NB4 (cell line): ENCODE measurements around the gene LAMA3.

Experiments used
- DNase-seq: peaks from one replicate; pipeline ENCODE4 v3.0.0; 2010; ENCODE audit warnings: low read depth
- H3K4me3 ChIP-seq: one replicate; pipeline ENCODE4 v1.5.1; 2011; ENCODE audit warnings: mild to moderate bottlenecking, low read depth, low read length, moderate library complexity
- CTCF ChIP-seq: IDR thresholded peaks from one replicate; pipeline ENCODE4 v1.5.1; 2012; ENCODE audit warnings: low read depth, low read length
- MAX ChIP-seq: IDR thresholded peaks from 2 replicates; pipeline ENCODE4 v1.6.1; 2011; ENCODE audit warnings: low read depth, low read length
- MYC ChIP-seq: IDR thresholded peaks from 2 replicates; pipeline ENCODE4 v1.6.1; 2011; ENCODE audit warnings: low read depth, low read length
- POLR2A ChIP-seq: IDR thresholded peaks from 2 replicates; pipeline ENCODE4 v1.6.1; 2011; ENCODE audit warnings: mild to moderate bottlenecking; ENCODE audit not compliant: insufficient read length; ENCODE audit errors: extremely low read depth

LAMA3 gene

GRCh38 chr18:23938901-23939341 is 249.7 kb downstream of the LAMA3 start:
- no peak overlapping the region for H3K4me3 ChIP-seq
- DNase-seq: no peak
- TF ChIP-seq CTCF (no peak), MYC (no peak), POLR2A (no peak), MAX (no peak)

GRCh38 chr18:23939366-23939765 is 250.1 kb downstream of the LAMA3 start:
- no peak for DNase-seq
- TF ChIP-seq CTCF: no peak
- TF ChIP-seq MAX: no peak
- no peak for TF ChIP-seq POLR2A
- no peak for TF ChIP-seq MYC
- H3K4me3 ChIP-seq: no peak overlapping the region

GRCh38 chr18:23939896-23940295 is 250.6 kb downstream of the LAMA3 start:
- DNase-seq: no peak

GRCh38 chr18:23941791-23942190 is 252.5 kb downstream of the LAMA3 start:
- TF ChIP-seq CTCF (no peak), MYC (no peak), MAX (no peak), POLR2A (no peak)
- no peak overlapping the region for H3K4me3 ChIP-seq
- no peak for DNase-seq

More at GRCh38 chr18:23939896-23940295, 250.6 kb downstream of the LAMA3 start:
- TF ChIP-seq MYC (no peak), CTCF (no peak), POLR2A (no peak), MAX (no peak)
- H3K4me3 ChIP-seq: no peak overlapping the region

- no peak for DNase-seq
- no peak for TF ChIP-seq MYC
- TF ChIP-seq MAX: no peak
- no peak for TF ChIP-seq POLR2A
- TF ChIP-seq CTCF: no peak
- H3K4me3 ChIP-seq: no peak overlapping the region
These were observed 253.9 kb downstream of the LAMA3 start for GRCh38 chr18:23943104-23943503.
